Dedifferentiated amniotic fluid mesenchymal stem cell (primary cell): Measurements from ENCODE around the gene PNMA3.
"Not testable (repeated sequence)": the region's sequence is repeated elsewhere in the genome, so short reads cannot be mapped to it uniquely, and the experiment has no call there.

Source experiments
- DNase-seq: peaks from one replicate; pipeline ENCODE4 v3.0.0-alpha.2; 2016; ENCODE audit errors: extremely low spot score

PNMA3 gene, protein sequence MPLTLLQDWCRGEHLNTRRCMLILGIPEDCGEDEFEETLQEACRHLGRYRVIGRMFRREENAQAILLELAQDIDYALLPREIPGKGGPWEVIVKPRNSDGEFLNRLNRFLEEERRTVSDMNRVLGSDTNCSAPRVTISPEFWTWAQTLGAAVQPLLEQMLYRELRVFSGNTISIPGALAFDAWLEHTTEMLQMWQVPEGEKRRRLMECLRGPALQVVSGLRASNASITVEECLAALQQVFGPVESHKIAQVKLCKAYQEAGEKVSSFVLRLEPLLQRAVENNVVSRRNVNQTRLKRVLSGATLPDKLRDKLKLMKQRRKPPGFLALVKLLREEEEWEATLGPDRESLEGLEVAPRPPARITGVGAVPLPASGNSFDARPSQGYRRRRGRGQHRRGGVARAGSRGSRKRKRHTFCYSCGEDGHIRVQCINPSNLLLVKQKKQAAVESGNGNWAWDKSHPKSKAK

DNA sequence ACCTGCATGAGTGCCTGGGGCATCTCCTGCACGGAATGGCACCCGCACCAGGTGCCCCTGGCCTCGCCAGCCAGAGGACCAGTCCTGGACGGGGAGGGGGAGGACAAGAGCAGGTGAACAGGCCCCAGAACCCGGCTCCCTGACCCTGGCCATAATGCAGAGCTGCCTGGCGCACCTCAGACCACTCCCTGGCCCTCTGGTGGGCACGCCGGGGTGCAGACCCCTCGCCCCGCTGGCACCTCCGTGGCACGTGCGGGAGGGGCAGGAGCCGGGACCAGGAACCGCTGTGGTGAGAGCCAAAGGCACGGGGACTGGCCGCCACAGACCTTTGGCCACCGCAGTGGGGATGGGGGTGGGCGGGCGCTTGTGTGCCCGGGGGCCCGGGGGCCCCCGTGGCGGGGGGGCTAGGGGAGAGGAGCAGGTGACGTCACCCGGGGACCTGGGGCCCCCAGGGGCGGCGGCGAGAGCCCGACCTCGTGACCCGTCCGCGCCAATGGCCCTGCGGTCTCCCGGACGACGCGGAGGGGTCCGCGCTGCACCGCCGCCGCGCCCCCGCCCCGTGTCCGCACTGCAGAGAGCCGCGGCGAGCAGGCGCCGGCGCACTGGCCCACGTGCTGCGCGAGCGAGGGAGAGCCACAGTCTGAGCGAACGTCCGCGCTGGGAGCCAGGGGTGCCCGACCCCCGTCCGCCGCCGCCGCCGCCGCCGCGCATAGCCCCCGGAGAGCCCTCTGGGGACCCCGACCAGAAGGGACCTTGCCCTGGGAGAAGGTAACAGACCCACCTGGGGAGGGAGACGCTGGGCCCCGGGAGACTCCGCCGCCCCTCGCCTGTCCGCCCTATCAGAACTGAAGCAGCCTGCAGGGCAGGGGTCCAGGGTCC is at the start of gene PNMA3:
TSS of gene PNMA3 (plus strand) at position 600 of the 879 bp plus-strand sequence. CDS start 586 bp downstream, outside the sequence.
- DNase-seq: no peak

DNA sequence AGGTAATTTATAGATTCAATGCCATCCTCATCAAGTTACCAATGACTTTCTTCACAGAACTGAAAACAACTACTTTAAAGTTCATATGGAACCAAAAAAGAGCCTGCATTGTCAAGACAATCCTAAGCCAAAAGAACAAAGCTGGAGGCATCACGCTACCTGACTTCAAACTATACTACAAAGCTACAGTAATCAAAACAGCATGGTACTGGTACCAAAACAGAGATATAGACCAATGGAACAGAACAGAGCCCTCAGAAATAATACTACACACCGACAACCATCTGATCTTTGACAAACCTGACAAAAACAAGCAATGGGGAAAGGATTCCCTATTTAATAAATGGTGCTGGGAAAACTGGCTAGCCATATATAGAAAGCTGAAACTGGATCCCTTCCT is 39.1 kb upstream of the PNMA3 start:
- not testable (repeated sequence) for DNase-seq

DNA sequence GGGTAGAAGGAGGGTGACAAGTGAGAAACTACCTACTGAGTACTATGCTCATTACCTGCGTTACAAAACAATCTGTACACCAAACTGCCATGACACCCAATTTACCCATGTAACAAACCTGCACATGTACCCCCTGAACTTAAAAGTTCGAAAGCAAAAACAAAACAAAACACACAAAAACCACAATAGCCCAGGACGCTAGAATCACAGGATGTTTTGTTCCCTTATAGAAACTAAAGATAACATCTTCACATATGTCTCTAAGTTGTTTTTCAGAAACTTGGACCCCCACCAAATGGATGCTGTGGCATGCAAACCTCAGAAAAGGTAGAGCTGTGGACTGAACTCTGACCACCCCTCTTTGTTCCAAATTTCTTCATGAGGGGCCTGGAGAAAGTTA is 37.1 kb upstream of the PNMA3 start:
- no peak for DNase-seq

DNA sequence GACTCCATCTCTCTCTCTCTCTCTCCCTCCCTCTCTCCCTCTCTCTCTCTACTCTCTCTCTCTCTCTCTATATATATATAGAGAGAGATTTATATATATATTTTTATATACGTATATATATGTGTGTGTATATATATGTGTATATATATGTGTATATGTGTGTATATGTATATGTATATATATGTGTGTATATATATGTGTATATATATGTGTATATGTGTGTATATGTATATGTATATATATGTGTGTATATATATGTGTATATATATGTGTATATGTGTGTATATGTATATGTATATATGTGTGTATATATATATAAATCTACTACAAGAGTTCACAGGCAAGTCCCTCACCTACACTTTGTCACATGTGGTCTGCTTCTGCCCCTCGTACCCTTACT is 29.8 kb upstream of the PNMA3 start:
- not testable (repeated sequence) for DNase-seq

DNA sequence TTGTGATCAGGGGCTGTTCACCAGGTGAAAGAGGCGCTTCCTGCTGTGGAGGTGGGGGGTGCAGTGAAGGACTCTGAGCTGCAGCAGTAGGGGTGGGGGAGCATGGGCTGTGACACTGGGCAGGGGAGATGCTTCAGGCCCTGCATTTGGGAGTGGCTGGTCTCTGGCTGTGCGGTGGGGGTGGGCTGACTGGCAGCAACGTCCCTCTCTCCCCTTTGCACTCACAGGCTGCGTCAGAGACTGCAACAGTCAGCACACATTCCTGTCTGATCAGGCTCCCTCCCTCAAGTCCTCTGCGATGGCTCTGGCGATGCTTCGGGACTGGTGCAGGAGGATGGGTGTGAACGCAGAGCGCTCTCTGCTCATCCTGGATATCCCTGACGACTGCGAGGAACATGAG is 27.8 kb upstream of the PNMA3 start:
- not testable (repeated sequence) for DNase-seq

DNA sequence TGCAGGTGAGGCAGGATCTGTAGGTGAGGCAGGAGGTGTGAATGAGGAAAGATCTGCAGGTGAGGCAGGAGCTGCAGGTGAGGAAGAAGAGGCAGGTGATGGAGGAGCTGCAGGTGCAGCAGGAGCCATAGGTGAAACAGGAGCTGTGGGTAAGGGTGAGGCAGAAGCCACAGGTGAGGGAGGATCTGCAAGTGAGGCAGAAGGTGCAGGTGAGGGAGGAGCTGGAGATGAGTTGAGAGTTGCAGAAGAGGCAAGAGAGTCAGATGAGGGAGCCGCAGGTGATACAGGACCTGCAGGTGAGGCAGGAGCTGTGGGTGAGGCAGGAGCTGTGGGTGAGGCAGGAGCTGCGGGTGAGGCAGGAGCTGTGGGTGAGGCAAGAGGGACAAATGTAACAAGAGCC is 27.1 kb upstream of the PNMA3 start:
- DNase-seq: no peak

DNA sequence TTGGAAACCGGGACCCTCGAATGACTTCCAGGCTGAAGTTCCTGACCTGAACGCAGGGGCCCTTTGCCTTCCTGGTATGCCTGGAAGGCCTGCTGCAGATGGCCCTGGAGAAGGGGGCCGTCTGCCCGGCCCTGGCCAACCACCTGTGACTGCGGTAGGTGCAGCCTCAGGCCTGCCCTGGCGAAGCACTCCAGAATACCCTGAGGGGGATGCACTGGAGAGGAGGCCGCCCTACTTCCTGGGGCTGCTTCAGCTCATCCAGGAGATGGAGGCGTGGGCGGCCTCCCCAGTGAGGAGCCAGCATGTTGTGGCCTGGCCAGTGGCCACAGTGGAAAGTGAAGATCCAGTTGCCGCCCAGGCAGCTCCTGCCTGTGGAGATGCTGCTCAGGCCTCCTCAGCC is 26.4 kb upstream of the PNMA3 start:
- no peak for DNase-seq

DNA sequence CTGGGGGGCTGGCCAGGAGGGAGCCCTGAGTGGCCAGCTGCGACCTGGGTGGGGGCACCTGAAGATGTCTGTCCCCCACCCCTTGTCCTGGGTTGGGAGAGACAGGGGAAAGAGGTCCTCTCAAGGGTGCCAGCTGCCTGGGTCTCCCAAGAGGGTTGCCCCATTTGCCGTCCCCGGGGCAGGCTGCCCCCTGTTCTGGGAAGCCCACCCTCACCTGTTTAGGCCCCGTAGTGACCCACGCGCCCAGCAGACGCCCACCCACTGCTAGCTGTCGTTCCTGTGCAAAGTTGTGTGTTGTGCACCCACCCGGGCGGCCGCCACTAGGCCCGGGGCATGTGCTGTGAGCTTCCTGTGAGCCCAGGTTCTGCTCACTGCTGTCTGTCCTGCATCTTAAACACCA is 25.5 kb upstream of the PNMA3 start:
- DNase-seq: no peak

DNA sequence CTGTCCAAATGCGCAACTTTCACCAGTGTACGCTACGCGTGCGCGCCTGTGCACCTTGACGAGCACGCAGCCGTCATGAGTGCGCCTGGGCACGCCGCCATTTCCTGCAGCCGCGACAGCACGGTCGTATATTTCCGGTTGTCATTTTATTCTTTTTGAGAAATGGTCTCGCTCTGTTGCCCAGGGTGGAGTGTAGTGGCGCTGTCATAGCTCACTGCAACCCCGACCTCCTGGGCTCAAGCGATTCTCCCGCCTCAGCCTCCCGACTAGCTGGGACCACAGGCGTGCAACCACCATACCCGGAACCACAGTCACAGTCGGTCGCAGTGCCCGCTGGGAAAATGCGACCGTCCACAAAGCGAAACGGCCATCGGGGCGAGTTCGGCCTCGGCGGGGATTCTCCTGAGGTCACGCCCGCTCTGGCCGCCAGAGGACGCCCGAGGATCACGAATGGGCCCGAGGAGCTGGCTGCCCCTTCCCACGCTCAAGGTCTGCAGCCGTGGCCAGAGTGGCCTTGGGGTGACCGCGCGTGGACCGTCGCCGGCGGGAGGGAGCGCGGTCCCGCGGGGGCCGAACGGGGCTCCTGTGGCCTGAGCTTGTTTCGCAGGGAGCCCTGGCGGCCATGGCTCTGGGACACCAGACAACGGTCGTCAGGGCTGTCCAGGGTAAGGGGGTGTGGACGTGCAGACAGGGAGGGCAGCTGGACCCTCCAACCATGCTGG is 23.7 kb upstream of the PNMA3 start:
- DNase-seq: no peak

DNA sequence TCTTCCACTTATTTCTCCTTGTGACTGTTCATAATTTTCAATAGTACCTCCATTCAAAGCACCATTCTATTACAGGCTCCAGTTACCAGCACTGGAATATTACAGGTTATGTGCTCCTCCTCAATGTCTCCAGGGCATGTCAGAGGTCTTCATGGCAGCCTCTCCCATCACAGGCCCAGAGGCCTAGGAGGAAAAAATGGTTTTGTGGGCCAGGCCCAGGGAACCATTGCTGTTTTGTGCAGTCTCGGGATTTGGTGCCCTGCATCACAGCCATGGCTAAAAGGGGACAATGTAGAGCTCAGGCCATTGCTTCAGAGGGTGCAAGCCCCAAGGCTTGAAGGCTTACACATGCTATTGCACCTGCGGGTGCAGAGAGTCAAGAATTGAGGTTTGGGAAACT is 7.2 kb upstream of the PNMA3 start:
- DNase-seq: no peak

DNA sequence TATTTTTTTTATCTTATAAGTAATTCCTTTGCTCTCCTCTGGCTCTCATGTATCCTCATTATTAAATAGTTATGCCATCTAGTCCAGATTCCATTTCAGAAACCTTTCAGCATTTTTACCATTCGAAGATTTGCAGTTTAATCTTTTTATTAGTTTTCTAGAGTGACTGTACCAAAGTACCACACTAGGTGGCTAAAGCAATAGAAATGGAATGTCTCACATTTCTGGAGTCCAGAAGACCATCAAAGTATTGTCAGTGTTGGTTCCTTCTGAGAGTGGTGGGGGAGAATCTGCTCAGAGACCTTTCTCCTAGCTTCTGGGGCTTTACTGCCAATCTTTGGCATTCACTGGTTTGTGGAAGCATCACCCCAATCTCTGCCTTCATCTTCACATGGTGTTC is 3.7 kb upstream of the PNMA3 start:
- DNase-seq: no peak

DNA sequence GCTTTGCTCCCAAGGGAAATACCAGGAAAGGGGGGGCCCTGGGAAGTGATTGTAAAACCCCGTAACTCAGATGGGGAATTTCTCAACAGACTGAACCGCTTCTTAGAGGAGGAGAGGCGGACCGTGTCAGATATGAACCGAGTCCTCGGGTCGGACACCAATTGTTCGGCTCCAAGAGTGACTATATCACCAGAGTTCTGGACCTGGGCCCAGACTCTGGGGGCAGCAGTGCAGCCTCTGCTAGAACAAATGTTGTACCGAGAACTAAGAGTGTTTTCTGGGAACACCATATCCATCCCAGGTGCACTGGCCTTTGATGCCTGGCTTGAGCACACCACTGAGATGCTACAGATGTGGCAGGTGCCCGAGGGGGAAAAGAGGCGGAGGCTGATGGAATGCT is 1.0 kb downstream of the PNMA3 start:
- no peak for DNase-seq

DNA sequence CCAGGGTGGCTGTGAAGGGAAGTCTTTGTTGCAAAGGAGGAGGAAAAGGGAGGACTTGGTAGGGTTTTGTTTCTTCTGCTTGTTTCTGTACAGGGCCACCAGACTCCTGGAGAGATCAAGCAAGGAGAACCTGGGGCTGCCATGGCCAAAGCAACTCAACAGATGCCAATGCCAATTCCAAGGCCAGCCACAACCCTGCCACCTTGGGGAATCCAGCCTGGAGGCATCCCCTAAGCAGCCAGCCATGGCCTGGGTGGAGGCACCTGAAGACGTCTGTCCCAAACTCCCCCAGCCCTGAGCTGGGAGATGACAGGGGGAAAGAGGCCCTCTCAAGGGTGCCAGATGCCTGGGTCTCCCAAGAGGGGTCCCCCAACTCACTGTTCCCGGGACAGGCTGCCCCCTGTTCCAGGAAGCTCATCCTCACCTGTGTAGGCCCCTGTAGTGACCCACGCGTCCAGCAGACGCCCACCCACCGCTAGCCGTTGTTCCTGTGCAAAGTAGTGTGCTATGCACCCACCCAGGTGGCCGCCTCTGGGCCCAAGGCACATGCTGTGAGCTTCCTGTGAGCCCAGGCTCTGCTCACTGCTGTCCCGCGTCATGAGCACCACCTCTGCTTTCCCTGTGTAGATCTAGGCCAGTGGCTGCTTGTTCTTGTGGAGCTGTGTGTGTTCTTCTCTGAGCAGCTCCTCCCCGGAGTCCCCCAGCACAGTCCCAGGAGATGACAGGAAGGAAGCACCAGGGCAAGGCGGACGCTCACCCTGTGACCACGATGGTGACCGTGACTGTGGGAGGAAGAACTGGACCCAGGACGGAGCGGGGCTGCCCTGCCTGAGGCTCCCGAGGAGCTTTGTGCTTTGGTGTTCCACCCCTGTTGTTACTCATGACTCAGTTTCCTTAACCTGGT is 3.2 kb downstream of the PNMA3 start:
- DNase-seq: no peak

DNA sequence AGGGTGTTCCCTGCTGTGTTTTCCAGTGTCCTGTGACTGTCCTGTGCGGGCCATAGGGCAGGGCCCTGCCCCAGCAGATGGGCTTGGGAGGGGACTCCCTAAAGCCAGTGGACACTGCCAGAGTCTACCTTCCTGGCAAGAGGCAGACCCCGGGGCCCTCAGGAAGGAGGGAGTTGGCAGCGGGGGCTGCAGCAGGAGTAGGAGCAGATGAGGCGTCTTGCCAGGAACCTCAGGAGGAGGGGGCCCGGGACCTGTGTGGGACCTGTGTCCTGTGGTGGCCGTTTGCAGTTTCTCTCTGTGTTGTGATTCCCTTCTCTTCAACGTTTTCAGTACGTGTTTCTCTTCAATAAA is 3.8 kb downstream of the PNMA3 start:
- no peak for DNase-seq

DNA sequence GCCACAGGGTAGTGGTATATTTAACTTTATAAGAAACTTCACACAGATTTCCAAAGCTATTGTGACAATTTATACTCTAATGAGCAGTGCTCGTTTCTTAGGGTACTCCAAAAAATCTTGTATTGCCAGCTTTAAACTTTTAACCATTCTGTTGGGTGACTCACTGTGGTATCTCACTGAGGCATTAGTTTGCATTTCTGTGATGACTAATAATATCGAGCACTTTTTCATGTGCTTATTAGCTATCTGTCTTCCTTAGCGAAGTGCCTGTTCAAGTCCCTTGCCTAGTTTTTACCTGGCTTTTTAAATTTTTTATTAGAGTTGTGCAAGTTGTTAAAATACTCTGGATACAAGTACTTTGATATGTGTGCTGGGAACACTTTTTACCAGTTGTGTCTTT is 5.5 kb downstream of the PNMA3 start:
- no peak for DNase-seq

DNA sequence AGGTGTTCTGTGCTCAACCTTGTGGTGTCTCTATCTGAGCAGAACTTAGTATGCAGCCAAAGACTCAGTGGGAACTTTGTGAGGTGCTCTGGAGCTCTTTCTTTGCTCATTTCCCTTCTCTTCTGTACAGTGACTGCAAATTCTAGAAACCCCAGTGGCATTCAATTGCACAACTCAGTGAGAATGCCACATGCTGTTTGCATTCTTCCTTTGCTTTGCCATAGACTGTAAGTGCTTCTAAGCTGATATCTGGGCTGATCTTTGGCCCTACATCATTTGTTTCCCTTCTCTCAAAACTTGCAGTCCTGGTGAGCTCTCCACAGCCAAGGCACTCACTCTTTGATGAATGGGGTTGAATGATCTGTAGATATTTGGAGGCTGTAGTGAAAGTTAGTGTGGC is 7.0 kb downstream of the PNMA3 start:
- peak; percentile 25 for DNase-seq

DNA sequence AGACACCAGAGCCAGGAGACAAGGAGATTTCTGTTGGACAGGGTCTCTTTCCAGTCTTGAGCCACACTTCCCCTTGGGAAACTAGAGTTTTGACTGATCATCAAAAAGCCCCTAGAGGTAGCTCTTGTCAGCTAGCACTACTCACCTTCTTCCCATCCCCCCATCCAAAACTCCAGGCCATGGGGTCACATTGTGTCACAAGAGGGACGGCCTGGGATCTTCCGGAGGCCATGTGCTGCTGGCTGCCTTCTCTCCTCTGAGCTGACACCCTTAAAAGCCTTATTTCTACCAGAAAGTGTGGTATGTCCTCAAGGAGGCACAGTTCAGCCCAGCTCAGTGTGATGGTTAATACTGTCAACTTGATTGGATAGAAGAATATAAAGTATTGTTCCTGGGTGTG is 7.8 kb downstream of the PNMA3 start:
- no peak for DNase-seq

DNA sequence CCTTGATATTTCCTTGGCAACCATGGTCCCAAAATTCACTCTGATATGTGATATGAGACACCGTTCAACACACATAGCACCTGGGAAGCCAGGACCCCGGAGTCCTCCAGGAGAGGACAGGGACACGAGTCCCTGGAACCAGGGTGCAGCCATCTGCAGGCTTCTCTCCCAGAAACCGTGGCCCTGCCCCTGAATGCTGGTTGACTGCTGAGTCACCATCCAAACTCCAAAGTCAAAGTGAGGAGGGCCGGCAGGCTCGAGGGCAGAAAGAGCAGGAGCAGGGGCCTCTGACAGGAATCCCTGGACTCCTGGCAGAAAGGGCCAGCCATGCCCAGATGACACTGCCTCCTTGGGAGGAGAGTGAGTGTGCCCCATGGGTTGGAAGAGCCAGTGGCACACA is 9.1 kb downstream of the PNMA3 start:
- DNase-seq: no peak

DNA sequence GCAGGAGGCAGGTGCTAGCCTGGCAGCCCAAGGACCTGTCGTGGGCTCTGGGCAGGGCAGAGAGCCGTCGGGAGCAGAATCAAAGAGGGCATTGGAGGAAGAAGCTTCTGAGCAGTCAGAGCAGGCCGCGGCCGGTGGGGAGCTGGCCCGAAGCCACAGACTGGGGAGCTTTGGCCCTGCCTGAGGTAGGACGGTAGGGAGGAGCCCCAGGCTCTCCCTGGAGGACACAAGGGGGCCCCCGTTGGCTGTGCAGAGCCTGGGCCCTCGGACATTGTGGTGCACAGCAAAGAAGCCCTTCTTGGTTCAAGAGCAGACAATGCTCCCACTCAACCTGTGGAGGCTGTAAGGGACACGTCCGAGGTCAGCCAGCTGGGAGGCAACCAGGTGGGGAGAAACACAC is 10.1 kb downstream of the PNMA3 start:
- not testable (repeated sequence) for DNase-seq

DNA sequence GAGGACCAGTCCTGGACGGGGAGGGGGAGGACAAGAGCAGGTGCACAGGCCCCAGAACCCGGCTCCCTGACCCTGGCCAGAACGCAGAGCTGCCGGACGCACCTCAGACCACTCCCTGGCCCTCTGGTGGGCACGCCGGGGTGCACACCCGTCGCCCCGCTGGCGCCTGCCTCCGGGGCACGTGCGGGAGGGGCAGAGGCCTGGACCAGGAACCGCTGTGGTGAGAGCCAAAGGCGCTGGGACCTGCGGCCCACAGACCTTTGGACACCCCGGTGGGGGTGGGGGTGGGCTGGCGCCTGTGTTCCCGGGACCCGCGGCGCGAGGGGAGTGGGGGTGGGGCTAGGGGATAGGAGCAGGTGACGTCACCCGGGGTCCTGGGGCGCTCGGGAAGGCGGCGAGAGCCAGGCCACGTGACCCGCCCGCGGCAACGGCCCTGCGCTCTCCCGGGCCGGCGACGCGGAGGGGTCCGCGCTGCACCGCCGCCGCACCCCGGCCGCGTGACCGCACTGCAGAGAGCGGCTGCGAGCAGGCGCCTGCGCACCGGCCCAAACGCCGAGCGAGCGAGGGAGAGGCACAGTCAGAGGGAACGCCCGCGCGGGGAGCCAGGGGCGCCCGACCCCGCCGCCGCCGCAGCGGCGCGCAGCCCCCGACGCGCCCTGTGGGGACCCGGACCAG is 15.8 kb downstream of the PNMA3 start, which contains the start of gene PNMA6A:
TSS of gene PNMA6A (plus strand) at position 546 of the 675 bp plus-strand sequence. CDS start 609 bp downstream, outside the sequence.
- DNase-seq: not testable (repeated sequence)
